H9 (cell line): ENCODE measurements around the gene DNM1. TPM values are rescaled to one million over a fixed set of nuclear protein-coding genes. Genes with fewer than 3 reads are reported as not detected.

Source experiments
- DNase-seq: peaks from one replicate; pipeline ENCODE4 v3.0.0-alpha.2; 2017
- H2AFZ ChIP-seq: one replicate; pipeline ENCODE4 v1.6.1; 2013; ENCODE audit warnings: mild to moderate bottlenecking, low read length, control low read depth, moderate library complexity
- H2AK5ac ChIP-seq: 2 replicates; pipeline ENCODE4 v1.6.1; 2013; ENCODE audit warnings: low read length, control low read depth, mixed read lengths; ENCODE audit not compliant: insufficient read length
- H2BK120ac ChIP-seq: one replicate; pipeline ENCODE4 v1.6.1; 2013; ENCODE audit warnings: low read depth, mild to moderate bottlenecking, low read length, control low read depth, inconsistent platforms; ENCODE audit not compliant: poor library complexity, severe bottlenecking
- H2BK12ac ChIP-seq: 2 replicates; pipeline ENCODE4 v1.6.1; 2013; ENCODE audit warnings: low read length, control low read depth, mixed read lengths, low read depth; ENCODE audit not compliant: insufficient read length
- H2BK15ac ChIP-seq: 2 replicates; pipeline ENCODE4 v1.6.1; 2013; ENCODE audit warnings: low read depth, low read length, control low read depth
- H2BK20ac ChIP-seq: one replicate; pipeline ENCODE4 v1.6.1; 2013; ENCODE audit warnings: low read depth, mild to moderate bottlenecking, low read length, control low read depth, inconsistent platforms; ENCODE audit not compliant: poor library complexity, severe bottlenecking
- H2BK5ac ChIP-seq: 2 replicates; pipeline ENCODE4 v1.6.1; 2013; ENCODE audit warnings: low read length, control low read depth, mixed read lengths; ENCODE audit not compliant: insufficient read length
- H3K14ac ChIP-seq: 2 replicates; pipeline ENCODE4 v1.6.1; 2013; ENCODE audit warnings: low read length, control low read depth; ENCODE audit not compliant: insufficient read depth
- H3K18ac ChIP-seq: 2 replicates; pipeline ENCODE4 v1.6.1; 2013; ENCODE audit warnings: low read depth, mild to moderate bottlenecking, mixed read lengths, low read length, control low read depth; ENCODE audit not compliant: insufficient read length
- H3K23ac ChIP-seq: 2 replicates; pipeline ENCODE4 v1.6.1; 2013; ENCODE audit warnings: low read length, control low read depth, mixed read lengths, low read depth; ENCODE audit not compliant: insufficient read length
- H3K23me2 ChIP-seq: 2 replicates; pipeline ENCODE4 v1.6.1; 2013; ENCODE audit warnings: low read depth, mild to moderate bottlenecking, mixed read lengths, low read length, control low read depth; ENCODE audit not compliant: insufficient read length, poor library complexity, severe bottlenecking
- H3K27ac ChIP-seq: 2 replicates; pipeline ENCODE4 v1.5.1; 2013; ENCODE audit warnings: low read length, control low read depth, mixed read lengths, low read depth; ENCODE audit not compliant: insufficient read length
- H3K27me3 ChIP-seq: 2 replicates; pipeline ENCODE4 v1.6.1; 2013; ENCODE audit warnings: low read length, control low read depth, inconsistent platforms; ENCODE audit not compliant: insufficient read depth
- H3K4ac ChIP-seq: 2 replicates; pipeline ENCODE4 v1.6.1; 2013; ENCODE audit warnings: low read depth, mild to moderate bottlenecking, control low read depth, inconsistent platforms, low read length, moderate library complexity
- H3K4me1 ChIP-seq: 2 replicates; pipeline ENCODE4 v1.6.1; 2013; ENCODE audit warnings: low read length, control low read depth, inconsistent platforms; ENCODE audit not compliant: insufficient read depth
- H3K4me2 ChIP-seq: 2 replicates; pipeline ENCODE4 v1.6.1; 2013; ENCODE audit warnings: low read length, control low read depth, mixed read lengths; ENCODE audit not compliant: insufficient read length, insufficient read depth
- H3K56ac ChIP-seq: 2 replicates; pipeline ENCODE4 v1.6.1; 2013; ENCODE audit warnings: low read depth, mild to moderate bottlenecking, mixed read lengths, low read length, control low read depth; ENCODE audit not compliant: insufficient read length
- H3K79me1 ChIP-seq: 2 replicates; pipeline ENCODE4 v1.6.1; 2013; ENCODE audit warnings: low read depth, mild to moderate bottlenecking, moderate library complexity, low read length, control low read depth, inconsistent platforms; ENCODE audit not compliant: insufficient read depth, poor library complexity, severe bottlenecking
- H3K79me2 ChIP-seq: 2 replicates; pipeline ENCODE4 v1.6.1; 2013; ENCODE audit warnings: low read length, control low read depth, inconsistent platforms; ENCODE audit not compliant: insufficient read depth
- H3K9ac ChIP-seq: 2 replicates; pipeline ENCODE4 v1.6.1; 2013; ENCODE audit warnings: low read length, control low read depth, mixed read lengths; ENCODE audit not compliant: insufficient read length; ENCODE audit errors: extremely low read depth
- H3K9me3 ChIP-seq: one replicate; pipeline ENCODE4 v1.6.1; 2013; ENCODE audit warnings: low read depth, low read length, inconsistent platforms; ENCODE audit not compliant: control insufficient read depth
- H3T11ph ChIP-seq: one replicate; pipeline ENCODE4 v1.6.1; 2013; ENCODE audit warnings: mild to moderate bottlenecking, low read length, control low read depth, inconsistent platforms
- H4K20me1 ChIP-seq: one replicate; pipeline ENCODE4 v1.6.1; 2013; ENCODE audit not compliant: control insufficient read depth, insufficient read length, insufficient read depth
- H4K5ac ChIP-seq: 2 replicates; pipeline ENCODE4 v1.6.1; 2013; ENCODE audit warnings: low read depth, mild to moderate bottlenecking, mixed read lengths, low read length, control low read depth; ENCODE audit not compliant: insufficient read length
- H4K8ac ChIP-seq: replicated peaks from 2 replicates; pipeline ENCODE4 v1.6.1; 2013; ENCODE audit warnings: low read length, control low read depth, mixed read lengths, low read depth; ENCODE audit not compliant: insufficient read length
- H4K91ac ChIP-seq: 2 replicates; pipeline ENCODE4 v1.6.1; 2013; ENCODE audit warnings: low read depth, mild to moderate bottlenecking, moderate library complexity, mixed read lengths, low read length, control low read depth; ENCODE audit not compliant: insufficient read length
- H3K27ac Mint-ChIP-seq, 3 experiments: 2 replicates in 2 of 3; 3 replicates in 1 of 3; pipeline ENCODE4 v1.8.0; 2020 to 2021; ENCODE audit warnings: mixed read lengths in 3 of 3, mild to moderate bottlenecking in 1 of 3, moderate library complexity in 1 of 3
- H3K27me3 Mint-ChIP-seq: 2 replicates; pipeline ENCODE4 v1.8.0; 2021; ENCODE audit warnings: low read depth, mild to moderate bottlenecking, moderate library complexity, mixed read lengths
- H3K36me3 Mint-ChIP-seq, 3 experiments: 2 replicates in 2 of 3; 3 replicates in 1 of 3; pipeline ENCODE4 v1.8.0; 2020 to 2021; ENCODE audit warnings: low read depth in 3 of 3, mixed read lengths in 3 of 3; ENCODE audit not compliant: insufficient read depth in 1 of 3
- H3K4me1 Mint-ChIP-seq, 2 experiments: 2 replicates each; pipeline ENCODE4 v1.8.0; 2020; ENCODE audit warnings: mixed read lengths in 2 of 2
- H3K4me3 Mint-ChIP-seq, 2 experiments: 2 replicates in 1 of 2; 3 replicates in 1 of 2; pipeline ENCODE4 v1.8.0; 2020 to 2021; ENCODE audit warnings: mild to moderate bottlenecking in 2 of 2, mixed read lengths in 2 of 2, moderate library complexity in 1 of 2
- H3K9me3 Mint-ChIP-seq, 2 experiments: 2 replicates in 1 of 2; 3 replicates in 1 of 2; pipeline ENCODE4 v1.8.0; 2020; ENCODE audit warnings: mild to moderate bottlenecking in 2 of 2, mixed read lengths in 2 of 2, moderate library complexity in 1 of 2
- CTCF ChIP-seq: fragments of 200-600 bp; sonication (generic); conservative IDR thresholded peaks from 3 replicates; pipeline ENCODE4 v1.8.0; 2021; ENCODE audit warnings: antibody characterized with exemption, mild to moderate bottlenecking
- WGBS: extraction: QIAGEN DNeasy Blood & Tissue Kit; methylation state at CpG from one replicate; pipeline ENCODE4 v1.1.7; 2013; ENCODE audit warnings: missing lambda C conversion rate, low lambda C conversion rate, mixed read lengths; ENCODE audit not compliant: insufficient read length; ENCODE audit errors: extremely low coverage; 5-methylcytosine and 5-hydroxymethylcytosine counted together
- total RNA-seq: library from RNA; stranded (reverse); gene quantifications from 2 replicates; pipeline ENCODE4 v1.2.1, GENCODE V29; 2021

Gene DNM1
- total RNA-seq, 1 experiment from 2014 or later: 58.0 TPM

- H3K4me1 Mint-ChIP-seq: peaks cover 2 to 4% of the 10 kb centered on the region in 2 experiments
- H2AK5ac ChIP-seq: no peak overlapping the region
- no peaks in the 10 kb centered on the region for H3K9me3 Mint-ChIP-seq
- no CpG with 5 or more reads among the region's 4 CpGs for WGBS
- H3K9me3 ChIP-seq: no peaks in the 10 kb centered on the region
- no peak overlapping the region for H3K9ac ChIP-seq
- H3K27me3 Mint-ChIP-seq: peaks cover 4% of the 10 kb centered on the region; the same call in 1 of the 2 replicates
- no peak overlapping the region for H3K4me3 Mint-ChIP-seq
- no peak for TF ChIP-seq CTCF
- no peak overlapping the region for H2BK12ac ChIP-seq
- H3K27me3 ChIP-seq: no peaks in the 10 kb centered on the region
- H4K20me1 ChIP-seq: no peaks in the 10 kb centered on the region
- H3T11ph ChIP-seq: no peak overlapping the region
- no peak overlapping the region for H3K56ac ChIP-seq
- H3K27ac Mint-ChIP-seq: no peak overlapping the region
- no peak overlapping the region for H3K23ac ChIP-seq
- H3K4me1 ChIP-seq: no peaks in the 10 kb centered on the region
- no peak overlapping the region for H4K91ac ChIP-seq
- no peak overlapping the region for H2BK15ac ChIP-seq
- H2BK20ac ChIP-seq: no peak overlapping the region
- H2BK120ac ChIP-seq: no peak overlapping the region
- no peak overlapping the region for H3K14ac ChIP-seq
- no peak overlapping the region for H4K8ac ChIP-seq
- H3K36me3 Mint-ChIP-seq: peaks cover 3 to 11% (median 7%) of the 10 kb centered on the region in 3 experiments; a peak in 5 of 7 replicates
- 0 out of 2 replicates have a peak, but pooled peaks cover 1% of the 10 kb centered on the region for H3K79me2 ChIP-seq
- no peak overlapping the region for H2BK5ac ChIP-seq
- no peak for DNase-seq
- H3K18ac ChIP-seq: no peak overlapping the region
- H3K27ac ChIP-seq: no peak overlapping the region
- H3K23me2 ChIP-seq: no peaks in the 10 kb centered on the region
- no peak overlapping the region for H3K4ac ChIP-seq
- no peaks in the 10 kb centered on the region for H3K79me1 ChIP-seq
- no peak overlapping the region for H4K5ac ChIP-seq
- no peak overlapping the region for H2AFZ ChIP-seq
- H3K4me2 ChIP-seq: no peak overlapping the region
Observed at GRCh38 chr9:128293091-128293490, 89.9 kb downstream of the DNM1 start.
